Suprapubic skin (tissue), 4 donors: ENCODE results near the gene GPD2. TPM values are rescaled to one million over a fixed set of nuclear protein-coding genes. Genes with fewer than 3 reads are reported as not detected.

Source experiments
- DNase-seq, 2 donors: peaks; one replicate each; pipeline ENCODE4 v3.0.0-alpha.2; 2019; ENCODE audit warnings: low spot score in 2 of 2
- H3K27ac ChIP-seq: fragments of 200-600 bp; sonication (generic); one replicate; pipeline ENCODE4 v1.5.1; 2019
- H3K27me3 ChIP-seq: fragments of 200-600 bp; sonication (generic); one replicate; pipeline ENCODE4 v1.5.1; 2019
- H3K36me3 ChIP-seq: fragments of 200-600 bp; sonication (generic); one replicate; pipeline ENCODE4 v1.5.1; 2019
- H3K4me1 ChIP-seq: fragments of 200-600 bp; sonication (generic); one replicate; pipeline ENCODE4 v1.5.1; 2019
- H3K4me3 ChIP-seq: fragments of 200-600 bp; sonication (generic); one replicate; pipeline ENCODE4 v1.5.1; 2019; ENCODE audit warnings: mild to moderate bottlenecking
- H3K9me3 ChIP-seq: fragments of 200-600 bp; sonication (generic); one replicate; pipeline ENCODE4 v1.5.1; 2019
- POLR2AphosphoS5 ChIP-seq, 3 donors: sonication (generic); formaldehyde crosslinking; IDR thresholded peaks; one replicate each; pipeline ENCODE4 v1.6.1; 2017; ENCODE audit warnings: antibody characterized with exemption in 3 of 3
- WGBS: methylation state at CpG from one replicate; pipeline ENCODE4 v1.1.5; 2018; 5-methylcytosine and 5-hydroxymethylcytosine counted together
- total RNA-seq, 4 donors: library from RNA; depleted of rRNA; stranded (reverse); fragments of >200 nt; gene quantifications; one replicate each; pipeline ENCODE4 v1.1.0, GENCODE V29; 2016
- TF ChIP-seq, protein P1 (sequence below), 2 donors: fragments of 200-600 bp in 1 of 2; fragments of 450-650 bp in 1 of 2; sonication (generic) in 1 of 2; IDR thresholded peaks; one replicate each; pipeline ENCODE4 v1.5.1; 2016 to 2019; ENCODE audit warnings: antibody characterized with exemption in 2 of 2, mild to moderate bottlenecking in 1 of 2, moderate library complexity in 1 of 2

GPD2 gene
- total RNA-seq, 4 donors from 2014 or later: 34.7 to 77.5 (median 50.3) TPM

DNA sequence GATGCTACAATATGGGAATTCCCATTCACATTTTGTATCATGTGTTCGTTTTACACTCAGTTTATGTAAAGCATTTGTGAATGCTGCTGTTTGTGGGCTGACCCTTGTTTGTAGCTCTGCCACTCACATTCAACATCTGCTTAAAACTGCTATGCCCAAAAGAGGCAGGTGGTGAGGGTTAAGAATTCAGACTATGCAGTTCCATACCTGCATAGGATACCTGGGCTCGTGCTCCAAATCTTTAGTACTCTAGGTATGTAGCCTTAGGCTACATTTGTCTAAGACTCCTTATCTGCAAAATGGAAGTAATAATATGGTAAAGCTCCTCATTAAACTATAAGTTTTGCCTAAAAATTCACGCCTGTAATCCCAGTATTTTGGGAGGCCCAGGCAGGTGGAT, 199.5 kb downstream of the GPD2 start:
- Histone ChIP-seq H3K36me3 (no peaks in the 10 kb centered on the region), H3K4me1 (no peaks in the 10 kb centered on the region), H3K9me3 (no peaks in the 10 kb centered on the region), H3K4me3 (no peak overlapping the region), H3K27me3 (no peaks in the 10 kb centered on the region), H3K27ac (no peak overlapping the region)
- no peak for TF ChIP-seq POLR2AphosphoS5 (IDR thresholded peaks at IDR 0.05)
- TF ChIP-seq, protein P1, sequence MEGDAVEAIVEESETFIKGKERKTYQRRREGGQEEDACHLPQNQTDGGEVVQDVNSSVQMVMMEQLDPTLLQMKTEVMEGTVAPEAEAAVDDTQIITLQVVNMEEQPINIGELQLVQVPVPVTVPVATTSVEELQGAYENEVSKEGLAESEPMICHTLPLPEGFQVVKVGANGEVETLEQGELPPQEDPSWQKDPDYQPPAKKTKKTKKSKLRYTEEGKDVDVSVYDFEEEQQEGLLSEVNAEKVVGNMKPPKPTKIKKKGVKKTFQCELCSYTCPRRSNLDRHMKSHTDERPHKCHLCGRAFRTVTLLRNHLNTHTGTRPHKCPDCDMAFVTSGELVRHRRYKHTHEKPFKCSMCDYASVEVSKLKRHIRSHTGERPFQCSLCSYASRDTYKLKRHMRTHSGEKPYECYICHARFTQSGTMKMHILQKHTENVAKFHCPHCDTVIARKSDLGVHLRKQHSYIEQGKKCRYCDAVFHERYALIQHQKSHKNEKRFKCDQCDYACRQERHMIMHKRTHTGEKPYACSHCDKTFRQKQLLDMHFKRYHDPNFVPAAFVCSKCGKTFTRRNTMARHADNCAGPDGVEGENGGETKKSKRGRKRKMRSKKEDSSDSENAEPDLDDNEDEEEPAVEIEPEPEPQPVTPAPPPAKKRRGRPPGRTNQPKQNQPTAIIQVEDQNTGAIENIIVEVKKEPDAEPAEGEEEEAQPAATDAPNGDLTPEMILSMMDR (IDR thresholded peaks at IDR 0.05): no peak
- WGBS: 72% methylated on average over 3 of the region's 3 CpGs
- no peak for DNase-seq

Other genes with a start within 250 kb of the GPD2 start
- gene NR4A2, start 103.7 kb upstream of the GPD2 start, total RNA-seq: 10 to 100 TPM in 3 of 4 donors, 1 to 10 TPM in 1; 9.5 to 21.7 (median 19.8) TPM